HG02642 (cell line): ENCODE measurements around the gene AKR1B15.

Experiments
- ATAC-seq: cut with Tn5 transposase; IDR thresholded peaks from one replicate; pipeline ENCODE4 v1.9.1; 2021; ENCODE audit warnings: mild to moderate bottlenecking; ENCODE audit not compliant: unreplicated experiment, poor library complexity

Gene AKR1B15

DNA sequence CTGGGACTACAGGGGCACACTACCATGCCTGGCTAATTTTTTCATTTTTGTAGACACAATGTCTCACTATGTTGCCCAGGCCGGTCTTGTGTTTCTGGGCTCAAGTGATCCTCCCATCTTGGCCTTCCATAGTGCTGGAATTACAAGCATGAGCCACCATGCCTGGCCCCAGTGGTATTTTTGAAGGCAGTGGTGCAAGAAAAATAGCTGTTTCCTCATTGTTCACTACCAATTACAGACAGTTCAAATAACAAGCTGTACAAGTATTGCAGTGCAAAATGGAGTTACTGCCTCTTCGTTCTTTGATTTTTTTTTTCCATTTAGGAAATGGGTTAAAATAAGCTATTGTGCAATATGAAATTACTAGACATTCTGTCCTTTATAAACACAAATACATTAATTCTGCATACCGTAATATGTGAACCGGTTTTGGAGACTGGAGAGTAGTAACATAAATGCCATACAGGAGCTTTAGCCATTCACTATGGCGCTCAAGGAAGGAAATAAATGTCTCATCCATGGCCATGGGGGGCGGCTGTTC is 62.8 kb downstream of the AKR1B15 start:
- no peak for ATAC-seq

DNA sequence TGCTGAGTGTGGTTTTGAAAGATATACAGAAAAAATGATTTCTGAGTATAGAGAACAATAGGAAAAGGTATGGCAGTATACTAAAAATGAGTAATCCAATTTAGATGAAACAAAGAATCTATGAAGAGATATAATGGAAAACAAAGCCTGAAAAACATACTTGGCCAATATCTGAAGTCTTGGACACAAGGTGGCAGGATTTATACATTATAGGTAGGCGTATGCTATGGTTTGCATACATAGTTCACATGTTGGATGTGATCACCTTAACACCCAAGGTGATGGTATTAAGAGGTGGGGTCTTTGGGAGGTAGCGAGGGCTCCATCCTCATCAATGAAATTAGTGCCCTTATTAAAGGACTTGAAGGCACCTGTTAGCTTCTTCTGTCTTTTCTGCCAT is 63.3 kb downstream of the AKR1B15 start:
- ATAC-seq: no peak

DNA sequence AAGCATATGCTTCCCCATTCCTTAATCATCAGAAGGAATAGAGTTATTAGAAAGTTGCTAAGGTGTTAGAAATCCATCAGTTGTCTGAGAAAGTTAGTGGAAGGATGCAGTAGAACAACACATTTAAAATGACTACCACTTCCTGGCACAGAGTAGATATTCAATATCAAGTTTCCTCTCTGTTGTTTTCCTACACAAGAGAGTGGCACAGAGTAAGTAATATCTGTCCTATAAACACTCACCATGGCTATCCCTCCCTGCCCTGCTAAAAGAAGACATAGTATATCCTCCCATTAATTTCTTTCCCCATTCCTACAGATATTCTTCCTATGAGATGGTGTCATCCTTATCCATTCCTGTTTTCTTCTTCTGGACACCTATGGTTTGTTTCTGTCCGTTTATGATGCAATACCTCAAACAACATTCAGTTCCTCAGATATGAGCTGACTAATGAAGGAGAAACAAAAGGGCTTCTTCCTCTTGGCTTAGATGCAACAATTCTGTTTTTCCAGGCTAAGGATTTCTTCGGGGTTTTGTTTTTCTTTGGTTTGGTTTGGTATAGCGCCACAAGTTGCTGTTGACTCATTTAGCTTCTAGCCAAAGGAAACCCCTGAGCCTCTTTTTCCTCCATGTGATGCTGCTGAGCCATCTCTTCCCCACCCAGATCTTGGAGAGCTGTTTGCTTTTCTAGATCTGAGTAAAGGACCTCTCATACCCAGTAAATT is 64.9 kb downstream of the AKR1B15 start:
- no peak for ATAC-seq

DNA sequence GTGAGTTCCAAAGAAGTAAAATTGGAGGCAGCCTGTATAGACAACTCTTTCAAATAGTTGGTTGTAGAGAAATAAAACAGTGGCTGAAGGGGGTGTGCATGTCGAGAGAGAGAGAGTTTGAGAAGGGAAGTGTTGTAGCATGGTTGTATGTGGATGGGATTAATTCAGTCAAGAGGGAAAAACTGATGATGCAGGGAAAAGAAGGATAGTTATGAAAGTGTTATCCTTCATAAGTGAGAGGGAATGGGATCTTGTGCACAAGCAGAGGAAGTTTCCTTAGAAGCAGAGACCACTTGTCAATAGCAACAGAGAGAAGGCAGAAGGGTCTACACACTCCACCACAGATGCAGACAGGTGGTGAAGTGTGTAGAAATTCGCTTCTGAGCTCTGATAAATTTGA is 67.7 kb downstream of the AKR1B15 start:
- ATAC-seq: no peak

DNA sequence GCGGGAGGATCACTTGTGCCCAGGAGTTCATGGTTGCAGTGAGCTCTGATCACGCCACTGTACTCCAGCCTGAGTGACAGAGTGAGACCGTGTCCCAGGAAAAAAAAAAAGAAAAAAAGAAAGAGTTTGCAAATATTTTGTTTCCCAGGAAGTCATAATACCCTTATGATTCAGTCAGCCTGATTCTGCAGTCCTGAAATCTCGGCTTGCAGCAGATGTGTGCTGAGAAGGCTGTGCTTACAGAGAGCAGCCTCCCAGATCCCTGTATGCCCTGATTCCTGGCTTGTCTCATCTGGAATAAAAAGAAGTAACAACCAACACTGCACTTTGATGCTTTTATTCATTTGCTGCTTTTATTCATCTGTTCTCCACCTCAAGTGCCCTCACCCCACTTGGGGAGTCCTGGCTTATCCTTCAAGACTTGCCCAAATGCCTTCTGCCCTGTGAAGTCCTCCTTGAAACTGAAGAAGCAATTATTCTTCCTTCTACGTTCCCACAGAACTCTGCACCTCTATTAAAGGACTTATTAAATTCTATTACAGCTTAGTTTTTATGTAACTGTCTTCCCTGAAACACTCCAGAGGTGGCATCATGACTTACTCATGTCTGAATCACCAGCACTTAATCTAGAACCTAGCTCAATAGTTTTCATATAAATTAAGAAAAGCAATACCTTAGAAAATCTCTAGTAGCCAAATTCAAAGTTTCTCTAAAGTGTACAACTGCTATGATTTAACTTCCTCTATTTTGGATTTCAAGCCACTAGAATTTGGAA is 70.0 kb downstream of the AKR1B15 start:
- no peak for ATAC-seq

DNA sequence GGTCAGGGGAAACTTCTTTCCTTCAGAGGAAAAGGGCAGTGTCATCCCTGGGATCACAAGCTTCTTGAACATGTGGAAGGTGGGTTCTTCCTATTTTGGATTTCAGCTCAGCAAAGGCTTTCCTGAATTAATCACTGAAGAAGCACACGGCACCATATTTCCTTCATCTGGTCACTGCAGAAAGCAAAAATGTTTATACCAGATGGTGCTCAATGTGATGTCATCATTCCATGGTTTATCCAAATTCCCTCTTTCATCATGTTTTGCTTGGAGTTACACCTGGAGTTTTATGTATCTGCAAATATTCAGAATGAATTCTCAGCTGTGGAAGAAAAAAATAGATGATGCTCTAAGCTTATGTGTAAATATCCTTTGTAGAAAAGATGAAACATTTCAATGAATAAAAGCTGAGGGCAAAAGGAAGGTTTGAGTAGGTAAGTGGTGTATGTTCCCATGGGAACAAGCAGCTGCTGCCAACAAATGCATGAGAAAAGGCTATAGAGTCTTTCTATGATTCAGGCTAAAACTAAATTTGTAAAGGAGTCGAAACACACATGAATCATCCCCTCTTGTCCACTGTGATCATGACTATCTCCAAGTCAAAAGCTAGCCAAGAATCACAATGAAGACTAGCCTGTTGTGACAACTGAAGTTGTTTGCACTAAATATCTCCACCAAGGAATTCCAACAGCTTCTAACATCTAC is 70.9 kb downstream of the AKR1B15 start:
- no peak for ATAC-seq

DNA sequence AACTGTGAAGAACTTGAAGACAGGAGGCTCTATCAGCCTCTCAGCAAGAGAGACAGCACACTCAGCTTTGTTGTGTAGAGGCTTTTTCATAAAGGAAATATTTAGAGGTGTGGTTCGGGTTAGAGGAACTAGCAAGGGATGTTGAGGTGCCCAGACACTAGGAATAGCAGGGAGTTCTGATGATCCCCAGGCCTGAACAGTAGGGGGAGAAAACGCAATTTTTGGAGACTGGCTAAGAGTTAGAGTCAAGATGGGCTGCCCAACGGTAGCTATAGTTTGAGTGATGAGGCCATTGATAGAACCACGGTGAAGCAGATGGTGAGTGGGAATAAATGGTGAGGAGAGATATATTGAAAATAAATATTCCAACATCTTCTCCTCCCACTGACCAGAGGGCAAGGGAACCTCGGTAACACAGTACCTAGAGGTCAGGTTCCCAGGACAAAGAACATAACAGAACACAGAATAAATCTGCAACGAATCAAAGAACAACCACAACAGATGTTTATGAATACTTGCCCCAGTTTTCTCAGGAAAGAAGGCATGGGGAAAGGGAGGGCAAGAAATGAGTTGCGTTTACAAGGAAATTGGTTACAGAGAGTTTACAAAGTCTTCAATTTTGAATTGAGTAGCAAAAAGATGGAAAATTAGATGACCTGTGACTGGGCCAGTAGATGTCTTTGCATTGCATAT is 73.5 kb downstream of the AKR1B15 start:
- ATAC-seq: no peak

DNA sequence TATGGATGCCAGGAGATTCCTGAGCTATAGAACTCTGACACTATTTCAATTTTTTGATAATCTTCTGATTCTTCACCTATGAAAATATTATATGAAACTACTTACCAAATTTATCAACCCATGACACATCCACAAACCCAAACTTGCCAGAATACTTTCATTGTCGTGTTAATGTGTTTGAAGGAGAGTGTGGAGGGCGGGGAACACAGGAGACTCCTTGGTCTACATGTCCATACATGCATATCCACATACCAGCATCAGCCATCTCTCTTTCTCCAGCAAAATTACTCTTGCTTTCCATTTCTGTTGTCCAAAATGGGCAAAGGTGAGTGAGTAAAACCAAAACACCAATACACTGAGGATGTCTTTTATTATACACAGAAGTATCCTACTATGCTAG is 74.3 kb downstream of the AKR1B15 start:
- no peak for ATAC-seq

DNA sequence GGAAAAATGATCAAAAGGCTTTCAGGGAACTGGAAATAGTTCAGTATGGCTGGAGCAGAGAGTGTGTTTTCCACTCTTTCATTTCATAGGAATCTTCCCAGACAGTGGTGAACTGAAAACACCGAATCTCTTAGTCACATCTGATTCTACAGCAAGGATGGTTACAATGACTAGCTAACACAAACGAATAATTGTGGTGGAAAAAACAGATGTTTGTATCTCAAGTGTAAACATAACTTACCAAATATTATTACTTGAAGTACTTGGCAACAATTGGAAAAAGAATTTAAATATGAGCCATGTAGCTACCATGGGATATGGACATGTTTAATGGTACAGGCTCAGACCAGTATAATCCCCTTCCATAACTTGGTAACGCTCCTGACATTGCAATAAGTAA is 76.6 kb downstream of the AKR1B15 start:
- ATAC-seq: no peak

DNA sequence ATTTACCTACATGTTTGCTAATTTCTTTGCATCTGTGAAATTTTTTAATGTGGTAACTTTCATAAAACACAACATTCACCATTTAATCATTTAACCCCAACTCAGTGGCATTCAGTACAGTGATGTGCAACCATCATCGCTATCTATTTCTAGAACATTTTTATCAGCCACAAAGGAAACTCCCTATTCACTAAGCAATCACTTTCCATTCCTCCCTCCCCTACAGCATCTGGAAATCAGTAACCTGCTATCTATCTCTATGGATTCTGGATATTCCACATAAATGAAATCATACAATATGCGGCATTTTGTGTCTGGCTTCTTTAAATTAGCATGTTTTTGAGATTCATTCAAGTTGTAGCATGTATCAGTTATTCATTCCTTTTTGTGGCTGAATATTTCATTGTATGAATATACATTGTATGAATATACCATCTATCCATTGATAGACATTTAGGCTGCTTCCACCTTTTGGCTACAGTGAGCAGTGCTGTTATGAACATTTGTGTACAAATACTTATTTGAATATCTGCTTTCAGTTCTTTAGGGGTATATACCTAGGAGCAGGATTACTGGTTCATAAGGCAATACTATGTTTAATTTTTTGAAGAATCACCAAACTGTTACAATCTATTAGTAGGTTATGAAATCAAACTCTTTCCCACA is 78.3 kb downstream of the AKR1B15 start:
- no peak for ATAC-seq

DNA sequence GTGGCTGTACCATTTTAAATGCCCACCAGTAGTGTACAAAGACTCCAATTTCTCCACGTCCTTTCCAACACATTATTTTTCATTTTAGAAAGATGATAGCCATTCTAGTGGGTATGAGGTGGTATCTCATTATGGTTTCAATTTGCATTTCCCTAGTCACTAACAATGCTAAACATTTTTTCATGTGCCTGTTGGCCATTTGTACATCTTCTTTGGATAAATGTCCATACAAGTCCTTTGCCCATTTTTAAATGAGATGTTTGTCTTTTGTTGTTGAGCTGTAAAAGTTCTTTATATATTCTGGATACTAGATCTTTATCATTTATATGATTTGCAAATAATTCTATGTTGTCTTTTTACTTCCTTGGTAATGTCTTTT is 78.9 kb downstream of the AKR1B15 start:
- no peak for ATAC-seq

DNA sequence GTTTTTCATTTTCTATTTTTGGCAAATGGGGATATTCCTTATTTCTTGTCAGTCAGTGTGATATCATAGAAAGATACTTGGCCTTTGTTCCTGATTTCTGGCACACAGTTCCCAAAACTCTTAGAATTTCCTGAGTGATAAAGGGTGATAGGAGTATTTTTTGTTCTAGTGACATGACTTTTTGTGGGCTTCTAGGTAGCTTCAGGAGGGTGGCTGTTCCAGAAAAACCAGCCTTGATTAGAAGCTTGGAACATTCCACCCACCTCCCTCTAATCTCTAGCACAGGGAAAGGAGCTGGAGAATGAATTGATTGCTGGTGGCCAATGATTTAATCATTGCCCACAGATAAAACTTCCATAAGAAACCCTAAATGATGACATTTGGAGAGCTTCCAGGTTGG is 80.5 kb downstream of the AKR1B15 start:
- ATAC-seq: no peak
